H54 (cell line): Measurements from ENCODE around the gene FTCD.
"Not testable (repeated sequence)": the region's sequence is repeated elsewhere in the genome, so short reads cannot be mapped to it uniquely, and the experiment has no call there.

Experiments used
- DNase-seq: peaks from one replicate; pipeline ENCODE4 v3.0.0; 2011; ENCODE audit warnings: low spot score, mixed read lengths; ENCODE audit not compliant: insufficient read length
- FAIRE-seq: peaks from 3 replicates; lab custom pipeline; 2011; peaks lifted over from hg19 to GRCh38; lab: Jason Lieb, UNC
- POLR2A ChIP-seq: IDR thresholded peaks from 2 replicates; pipeline ENCODE4 v1.6.1; 2011; ENCODE audit warnings: low read depth, mild to moderate bottlenecking, low read length

The FTCD gene

GRCh38 chr21:46108827-46109312 lies 46.5 kb downstream of the FTCD start:
- DNase-seq: no peak
- FAIRE-seq: no peak
- no peak for TF ChIP-seq POLR2A

GRCh38 chr21:46107376-46107775 lies 48.0 kb downstream of the FTCD start:
- FAIRE-seq, DNase-seq: not testable (repeated sequence)

- DNase-seq (no peak), FAIRE-seq (no peak)
- no peak for TF ChIP-seq POLR2A
Measured at GRCh38 chr21:46104104-46104503, 51.3 kb downstream of the FTCD start.

GRCh38 chr21:46100906-46101305 lies 54.5 kb downstream of the FTCD start:
- TF ChIP-seq POLR2A: no peak
- no peak for FAIRE-seq
- no peak for DNase-seq

GRCh38 chr21:46100426-46100825 lies 55.0 kb downstream of the FTCD start:
- DNase-seq (no peak), FAIRE-seq (peak; percentile 36)

GRCh38 chr21:46100020-46100419 lies 55.4 kb downstream of the FTCD start:
- FAIRE-seq (no peak), DNase-seq (no peak)
- no peak for TF ChIP-seq POLR2A

More at GRCh38 chr21:46100426-46100825, 55.0 kb downstream of the FTCD start:
- no peak for TF ChIP-seq POLR2A

GRCh38 chr21:46099476-46099875 lies 55.9 kb downstream of the FTCD start:
- FAIRE-seq (no peak), DNase-seq (no peak)
- no peak for TF ChIP-seq POLR2A

- FAIRE-seq: no peak
- no peak for TF ChIP-seq POLR2A
- DNase-seq: no peak
Measured at GRCh38 chr21:46098303-46099141, 56.9 kb downstream of the FTCD start.

- DNase-seq (peak; percentile 83), FAIRE-seq (no peak)
- peak; percentile 89 for TF ChIP-seq POLR2A
Measured at GRCh38 chr21:46097336-46098293, 57.8 kb downstream of the FTCD start, which contains the start of gene COL6A2. TSS of gene COL6A2 (plus strand) at chr21:46098112.

GRCh38 chr21:46096596-46097335 lies 58.6 kb downstream of the FTCD start:
- TF ChIP-seq POLR2A: 0 out of 2 replicates have a peak, but pooled peaks have one; percentile 16
- DNase-seq (no peak), FAIRE-seq (no peak)

GRCh38 chr21:46095814-46096595 lies 59.4 kb downstream of the FTCD start:
- no peak for FAIRE-seq
- no peak for DNase-seq
- TF ChIP-seq POLR2A: no peak

- FAIRE-seq: no peak
- no peak for DNase-seq
- TF ChIP-seq POLR2A: no peak
Measured at GRCh38 chr21:46095083-46095719, 60.2 kb downstream of the FTCD start.
